ENCODE measurements around the gene SCG3. TPM values are rescaled to one million over a fixed set of nuclear protein-coding genes. Genes with fewer than 3 reads are reported as not detected.
A peak's percentile ranks its signal among the peaks of the same experiment; 100 is the strongest.
"Not testable (repeated sequence)": the region's sequence is repeated elsewhere in the genome, so short reads cannot be mapped to it uniquely, and the experiment has no call there.

SCG3 gene
- total and polyA plus RNA-seq, 4 donors = 0.14 to 1.3 (median 0.26) TPM

DNA sequence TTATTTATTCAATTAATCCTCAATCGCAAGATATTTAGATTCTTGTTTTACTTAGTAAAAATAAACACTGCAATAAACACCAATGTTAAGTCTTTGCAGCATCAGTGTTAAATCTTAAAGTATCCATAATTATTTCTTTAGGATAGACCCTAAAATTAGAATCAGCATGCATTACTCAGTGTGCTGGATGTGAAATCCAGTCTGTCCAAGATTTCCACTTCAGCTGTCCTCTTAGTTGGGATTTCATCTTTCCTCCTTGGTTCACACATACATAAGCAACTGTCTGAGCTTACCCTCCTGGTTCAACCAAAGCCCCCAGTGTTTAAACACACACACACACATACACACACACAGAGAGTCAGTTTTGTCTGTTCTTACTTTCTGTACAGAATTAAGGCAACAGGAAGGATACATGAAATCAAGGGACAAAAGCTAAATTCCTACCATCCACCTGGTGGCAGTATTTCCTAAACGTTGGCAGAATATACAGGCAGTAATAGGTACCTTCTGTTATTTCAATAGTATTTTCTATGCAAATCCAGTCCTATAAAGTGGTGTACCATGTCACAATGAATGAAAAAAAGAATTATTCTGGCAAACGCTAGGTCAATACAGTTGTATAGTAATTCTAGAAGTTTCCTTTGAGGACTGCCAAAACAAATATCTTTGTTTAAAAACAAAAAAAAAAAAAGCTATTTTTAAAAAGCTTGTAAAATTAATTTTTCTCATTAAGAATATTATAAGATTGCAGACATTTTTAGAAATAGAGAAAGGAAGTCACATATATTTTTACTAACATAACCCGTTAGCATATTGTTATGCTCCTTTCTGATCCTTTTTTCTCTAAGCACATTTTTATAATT, 31.4 kb upstream of the SCG3 start:
- Histone ChIP-seq H3K27ac (ENCODE audit: low read depth in 1 of 2, low read length in 1 of 2) (no peak overlapping the region), H3K4me3 (no peak overlapping the region), H3K9ac (ENCODE audit: insufficient read depth in 1 of 2, low read length in 2 of 2) (no peak overlapping the region), H3K27me3 (ENCODE audit: control insufficient read depth in 3 of 3, insufficient read depth in 3 of 3, low read length in 2 of 3) (no peaks in the 10 kb centered on the region), H3K4me1 (ENCODE audit: control insufficient read depth in 5 of 5, insufficient read depth in 5 of 5, low read length in 5 of 5) (no peaks in the 10 kb centered on the region), H3K9me3 (ENCODE audit: control insufficient read depth in 4 of 4, insufficient read depth in 3 of 4, low read length in 3 of 4) (no peaks in the 10 kb centered on the region), H3K36me3 (ENCODE audit: control insufficient read depth in 4 of 4, insufficient read depth in 4 of 4, low read length in 4 of 4) (no peaks in the 10 kb centered on the region)
- 42 to 47% methylated on average over 4 of the region's 4 CpGs for WGBS, 2 donors
- DNase-seq (peak; percentile 33 to 88 (median 82)), ATAC-seq (ENCODE audit: insufficient read depth, low FRiP score) (peak; percentile 79)
- TF ChIP-seq, protein P1, sequence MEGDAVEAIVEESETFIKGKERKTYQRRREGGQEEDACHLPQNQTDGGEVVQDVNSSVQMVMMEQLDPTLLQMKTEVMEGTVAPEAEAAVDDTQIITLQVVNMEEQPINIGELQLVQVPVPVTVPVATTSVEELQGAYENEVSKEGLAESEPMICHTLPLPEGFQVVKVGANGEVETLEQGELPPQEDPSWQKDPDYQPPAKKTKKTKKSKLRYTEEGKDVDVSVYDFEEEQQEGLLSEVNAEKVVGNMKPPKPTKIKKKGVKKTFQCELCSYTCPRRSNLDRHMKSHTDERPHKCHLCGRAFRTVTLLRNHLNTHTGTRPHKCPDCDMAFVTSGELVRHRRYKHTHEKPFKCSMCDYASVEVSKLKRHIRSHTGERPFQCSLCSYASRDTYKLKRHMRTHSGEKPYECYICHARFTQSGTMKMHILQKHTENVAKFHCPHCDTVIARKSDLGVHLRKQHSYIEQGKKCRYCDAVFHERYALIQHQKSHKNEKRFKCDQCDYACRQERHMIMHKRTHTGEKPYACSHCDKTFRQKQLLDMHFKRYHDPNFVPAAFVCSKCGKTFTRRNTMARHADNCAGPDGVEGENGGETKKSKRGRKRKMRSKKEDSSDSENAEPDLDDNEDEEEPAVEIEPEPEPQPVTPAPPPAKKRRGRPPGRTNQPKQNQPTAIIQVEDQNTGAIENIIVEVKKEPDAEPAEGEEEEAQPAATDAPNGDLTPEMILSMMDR (IDR thresholded peaks at IDR 0.05; ENCODE audit: control extremely low read depth, extremely low read depth) = peak; percentile 83

GRCh38 chr15:51652084-51652668, 29.1 kb upstream of the SCG3 start:
- Histone ChIP-seq H3K27me3 (ENCODE audit: control insufficient read depth in 3 of 3, insufficient read depth in 3 of 3, low read length in 2 of 3) (no peaks in the 10 kb centered on the region), H3K4me3 (no peak overlapping the region), H3K9ac (ENCODE audit: insufficient read depth in 1 of 2, low read length in 2 of 2) (no peak overlapping the region), H3K4me1 (ENCODE audit: control insufficient read depth in 5 of 5, insufficient read depth in 5 of 5, low read length in 5 of 5) (no peaks in the 10 kb centered on the region), H3K9me3 (ENCODE audit: control insufficient read depth in 4 of 4, insufficient read depth in 3 of 4, low read length in 3 of 4) (no peaks in the 10 kb centered on the region), H3K36me3 (ENCODE audit: control insufficient read depth in 4 of 4, insufficient read depth in 4 of 4, low read length in 4 of 4) (no peaks in the 10 kb centered on the region), H3K27ac (ENCODE audit: low read depth in 1 of 2, low read length in 1 of 2) (no peak overlapping the region)
- ATAC-seq (ENCODE audit: insufficient read depth, low FRiP score) = no peak
- no peak for DNase-seq
- 90 to 94% methylated on average over 5 of the region's 5 CpGs for WGBS, 2 donors
- TF ChIP-seq, protein P1 (IDR thresholded peaks at IDR 0.05; ENCODE audit: control extremely low read depth, extremely low read depth) = no peak

- not testable (repeated sequence) for ATAC-seq (ENCODE audit: insufficient read depth, low FRiP score); H3K27ac ChIP-seq (ENCODE audit: low read depth in 1 of 2, low read length in 1 of 2); H3K9ac ChIP-seq (ENCODE audit: insufficient read depth in 1 of 2, low read length in 2 of 2); H3K9me3 ChIP-seq (ENCODE audit: control insufficient read depth in 4 of 4, insufficient read depth in 3 of 4, low read length in 3 of 4); H3K4me1 ChIP-seq (ENCODE audit: control insufficient read depth in 5 of 5, insufficient read depth in 5 of 5, low read length in 5 of 5); DNase-seq; H3K27me3 ChIP-seq (ENCODE audit: control insufficient read depth in 3 of 3, insufficient read depth in 3 of 3, low read length in 2 of 3); H3K36me3 ChIP-seq (ENCODE audit: control insufficient read depth in 4 of 4, insufficient read depth in 4 of 4, low read length in 4 of 4); H3K4me3 ChIP-seq
- 95 to 97% methylated on average over 24 of the region's 24 CpGs for WGBS, 2 donors
These were observed 25.8 kb upstream of the SCG3 start for GRCh38 chr15:51655401-51656057.

DNA sequence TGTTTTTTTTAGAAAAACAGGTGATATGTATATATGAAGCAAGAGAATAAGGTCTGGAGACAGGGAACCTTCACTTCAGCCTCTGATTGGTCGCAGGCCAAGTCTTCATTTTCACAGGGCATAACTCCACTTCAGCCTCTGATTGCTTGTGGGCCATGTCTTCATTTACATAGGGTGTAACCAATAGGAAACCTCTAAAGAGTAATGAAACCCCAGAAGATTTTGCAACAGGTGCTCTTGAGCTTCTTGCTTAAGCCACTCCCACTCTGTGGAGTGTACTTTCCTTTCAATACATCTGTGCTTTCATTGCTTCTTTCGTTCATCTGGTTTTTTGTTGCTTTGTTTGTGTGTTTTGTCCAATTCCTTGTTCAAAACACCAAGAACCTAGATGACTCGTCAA, 22.6 kb upstream of the SCG3 start:
- TF ChIP-seq, protein P1 (IDR thresholded peaks at IDR 0.05; ENCODE audit: control extremely low read depth, extremely low read depth) = no peak

More for the DNA sequence above, 22.6 kb upstream of the SCG3 start:
- ATAC-seq (ENCODE audit: insufficient read depth, low FRiP score) = no peak
- Histone ChIP-seq H3K36me3 (ENCODE audit: control insufficient read depth in 4 of 4, insufficient read depth in 4 of 4, low read length in 4 of 4) (no peaks in the 10 kb centered on the region), H3K9ac (ENCODE audit: insufficient read depth in 1 of 2, low read length in 2 of 2) (no peak overlapping the region), H3K27me3 (ENCODE audit: control insufficient read depth in 3 of 3, insufficient read depth in 3 of 3, low read length in 2 of 3) (peaks cover 0 to 2% (median 0%) of the 10 kb centered on the region in 3 donors), H3K4me1 (ENCODE audit: control insufficient read depth in 5 of 5, insufficient read depth in 5 of 5, low read length in 5 of 5) (no peaks in the 10 kb centered on the region), H3K9me3 (ENCODE audit: control insufficient read depth in 4 of 4, insufficient read depth in 3 of 4, low read length in 3 of 4) (no peaks in the 10 kb centered on the region), H3K27ac (ENCODE audit: low read depth in 1 of 2, low read length in 1 of 2) (no peak overlapping the region), H3K4me3 (no peak overlapping the region)
- WGBS, 2 donors = 59 to 68% methylated on average over 3 of the region's 3 CpGs
- DNase-seq = no peak

All from lung (tissue), 12 donors.